ENCODE data around the gene PLEKHO1.
A peak's percentile ranks its signal among the peaks of the same experiment; 100 is the strongest.
"Not testable (repeated sequence)": the region's sequence is repeated elsewhere in the genome, so short reads cannot be mapped to it uniquely, and the experiment has no call there.

Gene PLEKHO1

GRCh38 chr1:150134537-150134936 is 15.2 kb upstream of the PLEKHO1 start:
- peaks cover 1% of the 10 kb centered on the region for H3K36me3 Mint-ChIP-seq (ENCODE audit: insufficient read depth)
- no peaks in the 10 kb centered on the region for H3K27me3 Mint-ChIP-seq
- DNase-seq (ENCODE audit: low spot score in 2 of 2) = no peak
- no peak overlapping the region for H3K4me3 Mint-ChIP-seq
- H3K9me3 Mint-ChIP-seq = no peaks in the 10 kb centered on the region
- no peak overlapping the region for H3K27ac Mint-ChIP-seq (ENCODE audit: low read depth)
- ATAC-seq (replicated peaks; ENCODE audit: extremely low read depth, poor library complexity, severe bottlenecking) = no peak
- peaks cover 5% of the 10 kb centered on the region for H3K4me1 Mint-ChIP-seq

GRCh38 chr1:150135400-150135799 is 14.3 kb upstream of the PLEKHO1 start:
- ATAC-seq (replicated peaks; ENCODE audit: extremely low read depth, poor library complexity, severe bottlenecking); H3K36me3 Mint-ChIP-seq (ENCODE audit: insufficient read depth); H3K9me3 Mint-ChIP-seq: not testable (repeated sequence)

GRCh38 chr1:150138044-150138443 is 11.7 kb upstream of the PLEKHO1 start:
- Mint-ChIP-seq H3K36me3 (ENCODE audit: insufficient read depth) (no peaks in the 10 kb centered on the region), H3K9me3 (no peaks in the 10 kb centered on the region), H3K4me1 (no peaks in the 10 kb centered on the region), H3K27ac (ENCODE audit: low read depth) (no peak overlapping the region), H3K27me3 (no peaks in the 10 kb centered on the region), H3K4me3 (no peak overlapping the region)
- no peak for DNase-seq (ENCODE audit: low spot score in 2 of 2)
- no peak for ATAC-seq (replicated peaks; ENCODE audit: extremely low read depth, poor library complexity, severe bottlenecking)

More at GRCh38 chr1:150135400-150135799, 14.3 kb upstream of the PLEKHO1 start:
- DNase-seq (ENCODE audit: low spot score in 2 of 2); H3K4me1 Mint-ChIP-seq; H3K4me3 Mint-ChIP-seq; H3K27me3 Mint-ChIP-seq; H3K27ac Mint-ChIP-seq (ENCODE audit: low read depth): not testable (repeated sequence)

- H3K4me1 Mint-ChIP-seq = no peaks in the 10 kb centered on the region
- no peaks in the 10 kb centered on the region for H3K36me3 Mint-ChIP-seq (ENCODE audit: insufficient read depth)
- H3K27ac Mint-ChIP-seq (ENCODE audit: low read depth) = no peak overlapping the region
Measured at GRCh38 chr1:150141452-150141851, 8.3 kb upstream of the PLEKHO1 start.

GRCh38 chr1:150142083-150142482 is 7.6 kb upstream of the PLEKHO1 start:
- H3K36me3 Mint-ChIP-seq (ENCODE audit: insufficient read depth) = no peaks in the 10 kb centered on the region
- no peaks in the 10 kb centered on the region for H3K4me1 Mint-ChIP-seq
- H3K4me3 Mint-ChIP-seq = no peak overlapping the region
- ATAC-seq (replicated peaks; ENCODE audit: extremely low read depth, poor library complexity, severe bottlenecking) = no peak
- H3K9me3 Mint-ChIP-seq = no peaks in the 10 kb centered on the region
- no peak overlapping the region for H3K27ac Mint-ChIP-seq (ENCODE audit: low read depth)
- no peak for DNase-seq (ENCODE audit: low spot score in 2 of 2)
- H3K27me3 Mint-ChIP-seq = no peaks in the 10 kb centered on the region

More at GRCh38 chr1:150141452-150141851, 8.3 kb upstream of the PLEKHO1 start:
- no peak overlapping the region for H3K4me3 Mint-ChIP-seq
- no peaks in the 10 kb centered on the region for H3K9me3 Mint-ChIP-seq
- no peak for ATAC-seq (replicated peaks; ENCODE audit: extremely low read depth, poor library complexity, severe bottlenecking)
- DNase-seq (ENCODE audit: low spot score in 2 of 2) = no peak
- H3K27me3 Mint-ChIP-seq = no peaks in the 10 kb centered on the region

GRCh38 chr1:150144606-150145005 is 5.1 kb upstream of the PLEKHO1 start:
- no peaks in the 10 kb centered on the region for H3K27me3 Mint-ChIP-seq
- no peak overlapping the region for H3K4me3 Mint-ChIP-seq
- peaks cover 1% of the 10 kb centered on the region for H3K36me3 Mint-ChIP-seq (ENCODE audit: insufficient read depth)
- ATAC-seq (replicated peaks; ENCODE audit: extremely low read depth, poor library complexity, severe bottlenecking) (no peak), DNase-seq (ENCODE audit: low spot score in 2 of 2) (no peak)
- no peak overlapping the region for H3K27ac Mint-ChIP-seq (ENCODE audit: low read depth)
- no peaks in the 10 kb centered on the region for H3K9me3 Mint-ChIP-seq
- H3K4me1 Mint-ChIP-seq = peaks cover 12% of the 10 kb centered on the region

GRCh38 chr1:150146016-150146415 is 3.7 kb upstream of the PLEKHO1 start:
- H3K9me3 Mint-ChIP-seq; H3K27ac Mint-ChIP-seq (ENCODE audit: low read depth); ATAC-seq (replicated peaks; ENCODE audit: extremely low read depth, poor library complexity, severe bottlenecking); H3K4me3 Mint-ChIP-seq; H3K27me3 Mint-ChIP-seq; DNase-seq (ENCODE audit: low spot score in 2 of 2); H3K36me3 Mint-ChIP-seq (ENCODE audit: insufficient read depth): not testable (repeated sequence)
- H3K4me1 Mint-ChIP-seq = peaks cover 14% of the 10 kb centered on the region

GRCh38 chr1:150146849-150147542 is 2.7 kb upstream of the PLEKHO1 start:
- Mint-ChIP-seq H3K36me3 (ENCODE audit: insufficient read depth) (peaks cover 11% of the 10 kb centered on the region), H3K4me1 (peaks cover 24% of the 10 kb centered on the region), H3K9me3 (no peaks in the 10 kb centered on the region), H3K27ac (ENCODE audit: low read depth) (no peak overlapping the region), H3K4me3 (peak overlapping the region; percentile 4), H3K27me3 (no peaks in the 10 kb centered on the region)
- no peak for DNase-seq (ENCODE audit: low spot score in 2 of 2)
- no peak for ATAC-seq (replicated peaks; ENCODE audit: extremely low read depth, poor library complexity, severe bottlenecking)

- peak overlapping the region; percentile 83 for H3K27ac Mint-ChIP-seq (ENCODE audit: low read depth)
- no peaks in the 10 kb centered on the region for H3K27me3 Mint-ChIP-seq
- no peaks in the 10 kb centered on the region for H3K9me3 Mint-ChIP-seq
- peaks cover 32% of the 10 kb centered on the region for H3K4me1 Mint-ChIP-seq
- peaks cover 16% of the 10 kb centered on the region for H3K36me3 Mint-ChIP-seq (ENCODE audit: insufficient read depth)
- ATAC-seq (replicated peaks; ENCODE audit: extremely low read depth, poor library complexity, severe bottlenecking) = no peak
- peak overlapping the region; percentile 93 for H3K4me3 Mint-ChIP-seq
- DNase-seq (ENCODE audit: low spot score in 2 of 2) = no peak
Measured at GRCh38 chr1:150148837-150149270, 862 bp upstream of the PLEKHO1 start.

- H3K9me3 Mint-ChIP-seq = no peaks in the 10 kb centered on the region
- H3K36me3 Mint-ChIP-seq (ENCODE audit: insufficient read depth) = peaks cover 30% of the 10 kb centered on the region
- peak overlapping the region; percentile 93 for H3K4me3 Mint-ChIP-seq
- ATAC-seq (replicated peaks; ENCODE audit: extremely low read depth, poor library complexity, severe bottlenecking) = no peak
- peaks cover 46% of the 10 kb centered on the region for H3K4me1 Mint-ChIP-seq
- peak overlapping the region; percentile 93 for H3K27ac Mint-ChIP-seq (ENCODE audit: low read depth)
- no peak for DNase-seq (ENCODE audit: low spot score in 2 of 2)
- no peaks in the 10 kb centered on the region for H3K27me3 Mint-ChIP-seq
Measured at GRCh38 chr1:150150133-150151021, 661 bp downstream of the PLEKHO1 start.

GRCh38 chr1:150151291-150152181 is 1.8 kb downstream of the PLEKHO1 start:
- Mint-ChIP-seq H3K4me1 (peaks cover 50% of the 10 kb centered on the region), H3K36me3 (ENCODE audit: insufficient read depth) (peaks cover 40% of the 10 kb centered on the region), H3K27me3 (no peaks in the 10 kb centered on the region), H3K9me3 (no peaks in the 10 kb centered on the region), H3K4me3 (peak overlapping the region; percentile 93), H3K27ac (ENCODE audit: low read depth) (peak overlapping the region; percentile 93)
- DNase-seq (ENCODE audit: low spot score in 2 of 2) (peak; percentile 38 to 74), ATAC-seq (replicated peaks; ENCODE audit: extremely low read depth, poor library complexity, severe bottlenecking) (peak; percentile 82)

GRCh38 chr1:150152182-150152536 is 2.4 kb downstream of the PLEKHO1 start:
- H3K4me1 Mint-ChIP-seq = peaks cover 50% of the 10 kb centered on the region
- H3K27ac Mint-ChIP-seq (ENCODE audit: low read depth) = peak overlapping the region; percentile 93
- H3K27me3 Mint-ChIP-seq = no peaks in the 10 kb centered on the region
- H3K4me3 Mint-ChIP-seq = peak overlapping the region; percentile 93
- peaks cover 46% of the 10 kb centered on the region for H3K36me3 Mint-ChIP-seq (ENCODE audit: insufficient read depth)
- ATAC-seq (replicated peaks; ENCODE audit: extremely low read depth, poor library complexity, severe bottlenecking) (peak; percentile 3), DNase-seq (ENCODE audit: low spot score in 2 of 2) (no peak)
- no peaks in the 10 kb centered on the region for H3K9me3 Mint-ChIP-seq
